DND-41 (cell line): Measurements from ENCODE around the gene NDRG2.

Experiments used
- ATAC-seq: fragments of 200-7000 bp; cut with Tn5 transposase; 3 replicates; pipeline ENCODE4 v1.9.1; 2021; ENCODE audit warnings: low read depth; ENCODE audit not compliant: insufficient read depth
- DNase-seq: peaks from one replicate; pipeline ENCODE4 v3.0.0-alpha.2; 2020
- H2AFZ ChIP-seq: 2 replicates; pipeline ENCODE4 v1.6.0; 2012; ENCODE audit warnings: low read depth, low read length
- H3K27ac ChIP-seq: 2 replicates; pipeline ENCODE4 v1.5.1; 2012; ENCODE audit warnings: low read length, inconsistent platforms
- H3K27me3 ChIP-seq: fragments of 200-600 bp; sonication (generic); 2 replicates; pipeline ENCODE4 v1.6.0; 2012; ENCODE audit warnings: low read length, mild to moderate bottlenecking, inconsistent platforms; ENCODE audit not compliant: insufficient read depth, poor library complexity
- H3K36me3 ChIP-seq: 2 replicates; pipeline ENCODE4 v1.5.1; 2012; ENCODE audit warnings: low read length, inconsistent platforms; ENCODE audit not compliant: insufficient read depth
- H3K4me1 ChIP-seq: 2 replicates; pipeline ENCODE4 v1.5.1; 2012; ENCODE audit warnings: mild to moderate bottlenecking, low read length; ENCODE audit not compliant: insufficient read depth
- H3K4me2 ChIP-seq: 2 replicates; pipeline ENCODE4 v1.6.0; 2012; ENCODE audit warnings: mild to moderate bottlenecking, moderate library complexity, low read length, inconsistent platforms; ENCODE audit not compliant: insufficient read depth
- H3K4me3 ChIP-seq, 2 experiments: fragments of 200-600 bp in 1 of 2; shearing (Covaris generic) in 1 of 2; 2 replicates each; pipeline ENCODE4 v1.5.1; 2012 to 2016; ENCODE audit warnings: inconsistent platforms in 2 of 2, low read length in 2 of 2, mild to moderate bottlenecking in 2 of 2, low read depth in 1 of 2, moderate library complexity in 1 of 2
- H3K79me2 ChIP-seq: 2 replicates; pipeline ENCODE4 v1.6.0; 2012; ENCODE audit warnings: low read length, inconsistent platforms; ENCODE audit not compliant: insufficient read depth
- H3K9ac ChIP-seq: 2 replicates; pipeline ENCODE4 v1.6.0; 2012; ENCODE audit warnings: low read depth, mild to moderate bottlenecking, inconsistent platforms, low read length, moderate library complexity
- H3K9me3 ChIP-seq: 2 replicates; pipeline ENCODE4 v1.5.1; 2012; ENCODE audit warnings: low read length, moderate library complexity, mild to moderate bottlenecking, inconsistent platforms; ENCODE audit not compliant: insufficient read depth, severe bottlenecking
- H4K20me1 ChIP-seq: 2 replicates; pipeline ENCODE4 v1.6.0; 2012; ENCODE audit warnings: low read length; ENCODE audit not compliant: insufficient read depth
- CTCF ChIP-seq: IDR thresholded peaks from 2 replicates; pipeline ENCODE4 v1.5.1; 2012; ENCODE audit warnings: borderline replicate concordance, low read length, moderate library complexity, mild to moderate bottlenecking; ENCODE audit not compliant: poor library complexity, severe bottlenecking; ENCODE audit errors: extremely low read depth
- EZH2 ChIP-seq: IDR thresholded peaks from 3 replicates; pipeline ENCODE4 v1.6.1; 2012; ENCODE audit warnings: borderline replicate concordance, low read depth, mild to moderate bottlenecking, moderate library complexity, low read length, inconsistent platforms; ENCODE audit not compliant: severe bottlenecking

The NDRG2 gene

GRCh38 chr14:21024585-21025370 lies at the start of gene NDRG2:
Gene NDRG2, minus strand, starts transcription at chr14:21025061. Its CDS starts 1,746 bp downstream, at chr14:21023315.
- peak; percentile 95 for ATAC-seq
- Histone ChIP-seq H3K27me3 (no peaks in the 10 kb centered on the region), H3K4me1 (peaks cover 17% of the 10 kb centered on the region), H4K20me1 (no peaks in the 10 kb centered on the region), H3K9me3 (no peaks in the 10 kb centered on the region), H3K27ac (peak within 1 kb of the TSS; percentile 50), H3K9ac (peak within 1 kb of the TSS; percentile 61), H3K36me3 (no peaks in the 10 kb centered on the region), H2AFZ (peak within 1 kb of the TSS; percentile 91), H3K4me2 (peak within 1 kb of the TSS; percentile 98), H3K79me2 (no peaks in the 10 kb centered on the region), H3K4me3 (peak within 1 kb of the TSS; percentile 9 to 69; a peak in 3 of 4 replicates)
- TF ChIP-seq CTCF (no peak), EZH2 (no peak)
- DNase-seq = peak; percentile 82

DNA sequence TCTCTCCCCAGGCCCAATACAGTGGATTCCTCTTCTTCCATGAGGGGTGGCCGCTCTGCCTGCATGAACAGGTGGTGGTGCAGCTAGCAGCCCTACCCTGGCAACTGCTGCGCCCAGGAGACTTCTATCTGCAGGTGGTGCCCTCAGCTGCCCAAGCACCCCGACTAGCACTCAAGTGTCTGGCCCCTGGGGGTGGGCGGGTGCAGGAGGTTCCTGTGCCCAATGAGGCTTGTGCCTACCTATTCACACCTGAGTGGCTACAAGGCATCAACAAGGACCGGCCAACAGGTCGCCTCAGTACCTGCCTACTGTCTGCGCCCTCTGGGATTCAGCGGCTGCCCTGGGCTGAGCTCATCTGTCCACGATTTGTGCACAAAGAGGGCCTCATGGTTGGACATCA lies 49.1 kb upstream of the NDRG2 start:
- Histone ChIP-seq H3K36me3 (no peaks in the 10 kb centered on the region), H3K27ac (no peak overlapping the region)

GRCh38 chr14:21072781-21073339 lies 48.0 kb upstream of the NDRG2 start:
- H3K27ac ChIP-seq = no peak overlapping the region
- H3K36me3 ChIP-seq = no peaks in the 10 kb centered on the region
- H3K9me3 ChIP-seq = no peaks in the 10 kb centered on the region
- H3K4me3 ChIP-seq = no peak overlapping the region
- peaks cover 50% of the 10 kb centered on the region for H3K27me3 ChIP-seq
- H2AFZ ChIP-seq = no peak overlapping the region
- ATAC-seq (no peak), DNase-seq (no peak)
- peaks cover 23% of the 10 kb centered on the region for H3K4me1 ChIP-seq
- TF ChIP-seq EZH2 (no peak), CTCF (no peak)
- H4K20me1 ChIP-seq = peaks cover 24% of the 10 kb centered on the region; the same call in 1 of the 2 replicates
- no peak overlapping the region for H3K9ac ChIP-seq
- H3K79me2 ChIP-seq = no peaks in the 10 kb centered on the region
- no peak overlapping the region for H3K4me2 ChIP-seq

More for the DNA sequence above, 49.1 kb upstream of the NDRG2 start:
- no peak overlapping the region for H3K4me3 ChIP-seq
- DNase-seq (no peak), ATAC-seq (no peak)
- H3K79me2 ChIP-seq = no peaks in the 10 kb centered on the region
- peaks cover 20% of the 10 kb centered on the region; the same call in 1 of the 2 replicates for H4K20me1 ChIP-seq
- no peak overlapping the region for H3K4me2 ChIP-seq
- peaks cover 23% of the 10 kb centered on the region for H3K4me1 ChIP-seq
- TF ChIP-seq EZH2 (no peak), CTCF (no peak)
- H3K9ac ChIP-seq = no peak overlapping the region
- H3K27me3 ChIP-seq = peaks cover 49% of the 10 kb centered on the region
- H3K9me3 ChIP-seq = no peaks in the 10 kb centered on the region
- H2AFZ ChIP-seq = no peak overlapping the region
